GM23338 (cell line): Measurements from ENCODE around the gene ABCC6. TPM values are rescaled to one million over a fixed set of nuclear protein-coding genes. Genes with fewer than 3 reads are reported as not detected.
"Not testable (repeated sequence)": the region's sequence is repeated elsewhere in the genome, so short reads cannot be mapped to it uniquely, and the experiment has no call there.

ENCODE experiments used
- ATAC-seq: fragments of 200-7000 bp; cut with Tn5 transposase; 3 replicates; pipeline ENCODE4 v1.9.1; 2020
- DNase-seq: peaks from one replicate; pipeline ENCODE4 v3.0.0-alpha.2; 2015; ENCODE audit warnings: low spot score
- H2AFZ ChIP-seq: fragments of 200-600 bp; sonication (generic); 2 replicates; pipeline ENCODE4 v1.8.0; 2016; ENCODE audit warnings: antibody characterized with exemption, mild to moderate bottlenecking, moderate library complexity
- H3F3A ChIP-seq: fragments of 200-600 bp; sonication (generic); replicated peaks from 2 replicates; pipeline ENCODE4 v1.8.0; 2017; ENCODE audit warnings: antibody characterized with exemption, mixed run types, low read depth
- H3K27ac ChIP-seq: fragments of 200-600 bp; sonication (generic); 2 replicates; pipeline ENCODE4 v1.6.1; 2016; ENCODE audit warnings: low read depth
- H3K27me3 ChIP-seq: fragments of 200-600 bp; sonication (generic); 2 replicates; pipeline ENCODE4 v1.8.0; 2016; ENCODE audit warnings: mild to moderate bottlenecking, mixed run types, moderate library complexity; ENCODE audit not compliant: insufficient read depth
- H3K36me3 ChIP-seq: fragments of 200-600 bp; sonication (generic); 2 replicates; pipeline ENCODE4 v1.8.0; 2016; ENCODE audit warnings: mild to moderate bottlenecking; ENCODE audit not compliant: insufficient read depth
- H3K4me1 ChIP-seq: fragments of 200-600 bp; sonication (generic); 2 replicates; pipeline ENCODE4 v1.8.0; 2016; ENCODE audit warnings: mild to moderate bottlenecking, moderate library complexity; ENCODE audit not compliant: insufficient read depth
- H3K4me2 ChIP-seq: fragments of 200-600 bp; sonication (generic); 2 replicates; pipeline ENCODE4 v1.7.1; 2017; ENCODE audit warnings: mixed run types
- H3K4me3 ChIP-seq: fragments of 200-600 bp; sonication (generic); 2 replicates; pipeline ENCODE4 v1.6.1; 2016; ENCODE audit warnings: mixed run types
- H3K79me2 ChIP-seq: fragments of 200-600 bp; sonication (generic); replicated peaks from 2 replicates; pipeline ENCODE4 v1.8.0; 2017; ENCODE audit warnings: mild to moderate bottlenecking; ENCODE audit not compliant: insufficient read depth
- H3K9me2 ChIP-seq: fragments of 200-600 bp; sonication (generic); 2 replicates; pipeline ENCODE4 v1.8.0; 2017; ENCODE audit not compliant: insufficient read depth
- H4K20me1 ChIP-seq: fragments of 200-600 bp; sonication (generic); replicated peaks from 2 replicates; pipeline ENCODE4 v1.8.0; 2017; ENCODE audit warnings: mild to moderate bottlenecking; ENCODE audit not compliant: insufficient read depth
- H3K27ac Mint-ChIP-seq: 2 replicates; pipeline ENCODE4 v1.8.0; 2020; ENCODE audit warnings: inconsistent platforms, mild to moderate bottlenecking, moderate library complexity, mixed read lengths
- H3K27me3 Mint-ChIP-seq: 3 replicates; pipeline ENCODE4 v1.8.0; 2022; ENCODE audit warnings: low read depth, mild to moderate bottlenecking, moderate library complexity, mixed read lengths, inconsistent platforms; ENCODE audit not compliant: insufficient read depth, poor library complexity
- H3K36me3 Mint-ChIP-seq: 3 replicates; pipeline ENCODE4 v1.8.0; 2021; ENCODE audit warnings: low read depth, mild to moderate bottlenecking, inconsistent platforms, moderate library complexity, mixed read lengths
- H3K4me1 Mint-ChIP-seq: 3 replicates; pipeline ENCODE4 v1.8.0; 2020; ENCODE audit warnings: mild to moderate bottlenecking, inconsistent platforms, mixed read lengths
- H3K4me3 Mint-ChIP-seq: 3 replicates; pipeline ENCODE4 v1.8.0; 2021; ENCODE audit warnings: moderate library complexity, mild to moderate bottlenecking, inconsistent platforms, mixed read lengths
- H3K9me3 Mint-ChIP-seq: 3 replicates; pipeline ENCODE4 v1.8.0; 2020; ENCODE audit warnings: moderate library complexity, mild to moderate bottlenecking, inconsistent platforms, mixed read lengths
- polyA plus RNA-seq: library from polyadenylated mRNA; unstranded; fragments of >200 nt; fragmentation: Nextera tagmentation; extraction: Ambion mirVana; gene quantifications from 2 replicates; pipeline ENCODE4 v1.2.1, GENCODE V29; 2016
- total RNA-seq: library from RNA; depleted of rRNA; stranded (reverse); fragments of >200 nt; shearing (Covaris generic); gene quantifications from 2 replicates; pipeline ENCODE4 v1.2.3, GENCODE V29; 2014

The ABCC6 gene
- total and polyA plus RNA-seq, 2 experiments from 2014 or later, result 0.73 to 2.8 TPM

DNA sequence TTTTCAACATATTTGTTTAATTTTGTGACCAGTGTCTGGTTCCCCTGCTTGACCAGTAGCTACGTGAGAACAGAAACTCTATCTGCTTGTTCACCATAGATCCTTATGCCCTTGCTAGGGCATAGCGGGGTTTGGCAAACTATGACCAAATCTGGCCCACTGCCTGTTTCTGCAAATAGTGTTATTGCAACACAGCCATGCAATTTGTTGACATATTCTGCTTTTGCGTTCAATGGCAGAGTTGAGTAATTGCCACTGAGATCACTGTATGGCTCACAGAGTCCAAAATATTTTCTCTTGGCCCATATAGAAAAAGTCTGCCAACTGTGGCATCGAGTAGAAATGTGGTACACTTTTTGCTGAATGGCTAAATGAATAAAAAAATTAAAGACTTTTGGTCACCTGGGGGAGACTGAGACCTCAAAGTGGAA is 9.4 kb downstream of the ABCC6 start:
- not testable (repeated sequence) for H3K4me3 ChIP-seq, H3K9me3 Mint-ChIP-seq, H3K27me3 Mint-ChIP-seq, H4K20me1 ChIP-seq, H3K36me3 ChIP-seq, ATAC-seq, H3F3A ChIP-seq, H3K9me2 ChIP-seq, H3K27ac ChIP-seq, H3K79me2 ChIP-seq, H3K4me1 Mint-ChIP-seq, DNase-seq, H2AFZ ChIP-seq, H3K27ac Mint-ChIP-seq, H3K27me3 ChIP-seq, H3K36me3 Mint-ChIP-seq, H3K4me3 Mint-ChIP-seq, H3K4me1 ChIP-seq, H3K4me2 ChIP-seq

DNA sequence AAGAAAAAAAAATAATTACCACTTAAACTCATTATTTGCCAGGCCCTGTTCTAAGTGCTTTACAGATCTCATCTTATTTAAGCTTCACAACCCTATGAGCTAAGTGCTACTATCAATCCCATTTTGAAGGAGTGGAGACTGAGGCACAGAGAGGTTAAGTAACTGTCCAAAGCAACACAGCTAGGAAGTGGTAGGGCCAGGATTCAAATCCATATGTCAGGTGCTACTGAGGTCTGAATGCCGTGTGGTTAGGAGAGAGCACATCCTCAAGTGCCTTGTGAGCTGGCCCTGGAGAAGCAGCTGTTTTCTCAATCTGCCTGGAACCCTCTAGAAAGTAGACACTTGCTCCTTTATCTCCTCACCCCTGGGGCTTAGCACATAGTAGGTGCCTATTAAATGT is 11.9 kb downstream of the ABCC6 start:
- not testable (repeated sequence) for H2AFZ ChIP-seq, H3K4me2 ChIP-seq, DNase-seq, H3K9me2 ChIP-seq, H4K20me1 ChIP-seq, H3K27ac ChIP-seq, H3K27me3 Mint-ChIP-seq, H3K4me3 Mint-ChIP-seq, H3K27ac Mint-ChIP-seq, H3K4me3 ChIP-seq, H3K79me2 ChIP-seq, H3F3A ChIP-seq, H3K27me3 ChIP-seq, H3K36me3 Mint-ChIP-seq, H3K36me3 ChIP-seq, H3K4me1 ChIP-seq, ATAC-seq, H3K4me1 Mint-ChIP-seq, H3K9me3 Mint-ChIP-seq

GRCh38 chr16:16208461-16208860 is 14.8 kb downstream of the ABCC6 start:
- H4K20me1 ChIP-seq, H2AFZ ChIP-seq, H3K27me3 ChIP-seq, H3K4me3 ChIP-seq, H3K36me3 ChIP-seq, DNase-seq, H3K36me3 Mint-ChIP-seq, H3K9me3 Mint-ChIP-seq, H3K4me2 ChIP-seq, H3K4me1 ChIP-seq, H3K27ac ChIP-seq, H3K4me1 Mint-ChIP-seq, ATAC-seq, H3K4me3 Mint-ChIP-seq, H3K79me2 ChIP-seq, H3K27me3 Mint-ChIP-seq, H3K9me2 ChIP-seq, H3F3A ChIP-seq, H3K27ac Mint-ChIP-seq: not testable (repeated sequence)

GRCh38 chr16:16207787-16208334 is 15.4 kb downstream of the ABCC6 start:
- H3K27ac ChIP-seq, H3K36me3 ChIP-seq, H3K27me3 Mint-ChIP-seq, H3F3A ChIP-seq, H3K9me3 Mint-ChIP-seq, H3K36me3 Mint-ChIP-seq, H3K27ac Mint-ChIP-seq, H3K4me1 Mint-ChIP-seq, H4K20me1 ChIP-seq, H3K79me2 ChIP-seq, H3K4me2 ChIP-seq, DNase-seq, H3K4me3 Mint-ChIP-seq, H2AFZ ChIP-seq, H3K27me3 ChIP-seq, ATAC-seq, H3K9me2 ChIP-seq, H3K4me3 ChIP-seq, H3K4me1 ChIP-seq: not testable (repeated sequence)

GRCh38 chr16:16207097-16207786 is 16.1 kb downstream of the ABCC6 start:
- H3K4me3 Mint-ChIP-seq, result not testable (repeated sequence)

DNA sequence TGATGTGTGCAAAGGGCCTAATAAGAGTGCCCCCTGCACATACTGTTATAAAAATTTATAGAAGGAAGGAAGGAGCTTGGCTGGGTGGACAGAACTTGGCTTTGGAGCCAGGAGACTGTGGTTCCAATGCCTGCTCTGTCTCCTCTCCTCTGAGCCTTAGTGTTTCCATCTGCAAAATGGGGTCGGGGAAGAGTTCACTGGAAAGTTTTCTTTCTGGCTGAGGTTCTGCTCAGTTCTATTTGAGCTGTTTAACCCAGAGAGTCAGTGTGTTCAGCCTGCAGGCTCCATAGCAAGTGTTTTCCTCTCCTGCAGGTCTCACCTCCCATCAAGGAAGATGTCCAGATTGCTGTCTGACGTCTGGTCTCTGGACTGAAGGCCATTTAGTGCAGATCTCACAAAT is 17.4 kb downstream of the ABCC6 start:
- H3K4me3 Mint-ChIP-seq, H3K36me3 Mint-ChIP-seq, H3K27ac ChIP-seq, DNase-seq, ATAC-seq, H3K4me1 Mint-ChIP-seq, H3K27ac Mint-ChIP-seq, H3K4me2 ChIP-seq, H3K9me2 ChIP-seq, H2AFZ ChIP-seq, H3K27me3 Mint-ChIP-seq, H3K9me3 Mint-ChIP-seq, H3K4me3 ChIP-seq, H3F3A ChIP-seq, H3K79me2 ChIP-seq, H4K20me1 ChIP-seq, H3K27me3 ChIP-seq, H3K36me3 ChIP-seq, H3K4me1 ChIP-seq: not testable (repeated sequence)

More at GRCh38 chr16:16207097-16207786, 16.1 kb downstream of the ABCC6 start:
- not testable (repeated sequence) for H3K27me3 ChIP-seq, H3K36me3 ChIP-seq, DNase-seq, H3K27ac Mint-ChIP-seq, H2AFZ ChIP-seq, H3K36me3 Mint-ChIP-seq, H3K79me2 ChIP-seq, H3K9me3 Mint-ChIP-seq, H3K27me3 Mint-ChIP-seq, H3K27ac ChIP-seq, H3K4me2 ChIP-seq, H3K4me1 Mint-ChIP-seq, H3K4me3 ChIP-seq, H3K9me2 ChIP-seq, H3F3A ChIP-seq, ATAC-seq, H4K20me1 ChIP-seq, H3K4me1 ChIP-seq
